ENCODE results near the gene KREMEN1.
"Not testable (repeated sequence)": the region's sequence is repeated elsewhere in the genome, so short reads cannot be mapped to it uniquely, and the experiment has no call there.

Gene KREMEN1

DNA sequence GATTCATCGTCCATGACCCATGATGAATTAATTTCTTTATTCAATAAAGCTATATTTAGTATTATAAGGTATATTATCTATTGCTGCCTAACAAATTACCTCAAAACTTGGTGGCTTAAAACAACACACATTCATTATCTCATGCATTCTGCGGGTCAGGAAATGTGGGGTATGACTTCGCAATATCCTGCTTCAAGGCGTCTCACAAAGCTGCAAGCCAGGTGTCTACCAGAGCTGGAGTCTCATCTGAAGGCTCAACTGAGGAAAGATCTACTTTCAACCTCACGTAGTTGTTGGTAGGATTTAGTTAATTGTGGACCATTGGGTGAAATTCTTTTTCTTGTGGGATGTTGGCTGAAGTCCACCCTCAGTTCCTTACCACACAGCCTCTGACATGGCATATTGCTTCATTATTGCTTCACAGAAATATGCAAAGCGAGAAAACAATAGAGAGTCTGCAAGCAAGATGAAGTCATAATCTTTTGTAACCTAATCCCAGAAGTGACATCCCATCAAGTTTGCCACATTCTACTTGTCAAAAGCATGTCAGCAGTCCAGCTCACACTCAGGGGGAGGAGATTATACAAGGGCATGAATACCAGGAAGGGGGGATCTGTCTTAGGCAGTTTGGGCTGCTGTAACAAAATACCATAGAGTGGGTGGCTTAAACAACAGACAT lies 45.1 kb downstream of the KREMEN1 start:
- TF ChIP-seq, protein P1, sequence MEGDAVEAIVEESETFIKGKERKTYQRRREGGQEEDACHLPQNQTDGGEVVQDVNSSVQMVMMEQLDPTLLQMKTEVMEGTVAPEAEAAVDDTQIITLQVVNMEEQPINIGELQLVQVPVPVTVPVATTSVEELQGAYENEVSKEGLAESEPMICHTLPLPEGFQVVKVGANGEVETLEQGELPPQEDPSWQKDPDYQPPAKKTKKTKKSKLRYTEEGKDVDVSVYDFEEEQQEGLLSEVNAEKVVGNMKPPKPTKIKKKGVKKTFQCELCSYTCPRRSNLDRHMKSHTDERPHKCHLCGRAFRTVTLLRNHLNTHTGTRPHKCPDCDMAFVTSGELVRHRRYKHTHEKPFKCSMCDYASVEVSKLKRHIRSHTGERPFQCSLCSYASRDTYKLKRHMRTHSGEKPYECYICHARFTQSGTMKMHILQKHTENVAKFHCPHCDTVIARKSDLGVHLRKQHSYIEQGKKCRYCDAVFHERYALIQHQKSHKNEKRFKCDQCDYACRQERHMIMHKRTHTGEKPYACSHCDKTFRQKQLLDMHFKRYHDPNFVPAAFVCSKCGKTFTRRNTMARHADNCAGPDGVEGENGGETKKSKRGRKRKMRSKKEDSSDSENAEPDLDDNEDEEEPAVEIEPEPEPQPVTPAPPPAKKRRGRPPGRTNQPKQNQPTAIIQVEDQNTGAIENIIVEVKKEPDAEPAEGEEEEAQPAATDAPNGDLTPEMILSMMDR (IDR thresholded peaks at IDR 0.05; ENCODE audit: low read depth, low read length), result no peak
- no peak for DNase-seq (ENCODE audit: extremely low read depth, low read depth)

DNA sequence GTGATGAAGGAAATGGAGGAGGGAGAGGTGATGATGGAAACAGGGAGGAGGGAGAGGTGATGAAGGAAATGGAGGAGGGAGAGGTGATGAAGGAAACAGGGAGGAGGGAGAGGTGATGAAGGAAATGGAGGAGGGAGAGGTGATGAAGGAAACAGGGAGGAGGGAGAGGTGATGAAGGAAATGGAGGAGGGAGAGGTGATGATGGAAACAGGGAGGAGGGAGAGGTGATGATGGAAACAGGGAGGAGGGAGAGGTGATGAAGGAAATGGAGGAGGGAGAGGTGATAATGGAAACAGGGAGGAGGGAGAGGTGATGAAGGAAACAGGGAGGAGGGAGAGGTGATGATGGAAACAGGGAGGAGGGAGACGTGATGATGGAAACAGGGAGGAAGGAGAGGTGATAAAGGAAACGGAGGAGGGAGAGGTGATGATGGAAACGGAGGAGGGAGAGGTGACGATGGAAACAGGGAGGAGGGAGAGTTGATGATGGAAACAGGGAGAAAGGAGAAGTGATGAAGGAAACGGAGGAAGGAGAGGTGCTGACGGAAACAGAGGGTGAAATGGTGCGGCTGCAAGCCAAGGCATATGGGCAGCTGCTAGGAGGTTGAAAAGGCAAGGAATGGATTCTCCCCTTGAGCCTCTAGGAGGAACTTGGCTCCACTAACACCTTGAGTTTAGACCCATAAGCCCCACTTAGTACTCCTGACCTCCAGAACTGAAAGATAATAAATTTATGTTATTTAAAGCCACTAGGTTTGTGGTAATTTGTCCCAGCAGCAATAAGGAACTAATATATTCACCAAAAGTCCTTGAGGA lies 47.5 kb downstream of the KREMEN1 start:
- DNase-seq (ENCODE audit: extremely low read depth, low read depth), result not testable (repeated sequence)

DNA sequence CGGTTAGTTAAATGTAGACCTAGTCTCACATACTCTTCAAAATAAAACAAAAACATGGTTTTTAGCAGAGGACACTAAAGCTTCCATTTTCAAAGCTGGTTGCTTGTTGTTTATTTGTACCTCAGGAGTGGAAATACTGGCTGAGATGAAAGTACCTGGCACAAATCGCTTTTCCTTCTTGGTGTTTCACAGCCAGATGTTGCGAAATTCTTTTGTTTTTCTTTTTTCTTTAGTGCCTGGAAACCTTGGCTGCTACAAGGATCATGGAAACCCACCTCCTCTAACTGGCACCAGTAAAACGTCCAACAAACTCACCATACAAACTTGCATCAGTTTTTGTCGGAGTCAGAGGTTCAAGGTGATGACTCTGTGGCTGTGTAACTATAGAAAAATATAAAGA lies 48.3 kb downstream of the KREMEN1 start:
- TF ChIP-seq, protein P1 (IDR thresholded peaks at IDR 0.05; ENCODE audit: low read depth, low read length), result no peak
- no peak for DNase-seq (ENCODE audit: extremely low read depth, low read depth)

DNA sequence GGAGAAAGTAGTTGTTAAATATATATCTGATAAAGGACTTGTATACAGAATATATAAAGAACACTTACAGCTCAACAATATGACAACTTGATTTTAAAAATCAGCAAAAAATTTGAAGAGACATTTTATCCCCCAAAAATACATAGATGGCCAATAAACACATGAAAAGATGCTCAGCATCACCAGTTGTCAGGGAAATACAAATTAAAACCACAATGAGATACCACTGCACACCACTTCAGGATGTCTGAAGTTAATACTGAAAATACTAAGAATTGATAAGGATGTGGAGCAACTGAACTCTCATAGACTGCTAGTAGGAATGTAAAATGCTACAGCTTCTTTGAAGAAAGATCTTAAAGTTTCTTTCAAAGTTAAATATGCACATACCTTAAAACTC lies 49.2 kb downstream of the KREMEN1 start:
- TF ChIP-seq, protein P1 (IDR thresholded peaks at IDR 0.05; ENCODE audit: low read depth, low read length), result no peak

DNA sequence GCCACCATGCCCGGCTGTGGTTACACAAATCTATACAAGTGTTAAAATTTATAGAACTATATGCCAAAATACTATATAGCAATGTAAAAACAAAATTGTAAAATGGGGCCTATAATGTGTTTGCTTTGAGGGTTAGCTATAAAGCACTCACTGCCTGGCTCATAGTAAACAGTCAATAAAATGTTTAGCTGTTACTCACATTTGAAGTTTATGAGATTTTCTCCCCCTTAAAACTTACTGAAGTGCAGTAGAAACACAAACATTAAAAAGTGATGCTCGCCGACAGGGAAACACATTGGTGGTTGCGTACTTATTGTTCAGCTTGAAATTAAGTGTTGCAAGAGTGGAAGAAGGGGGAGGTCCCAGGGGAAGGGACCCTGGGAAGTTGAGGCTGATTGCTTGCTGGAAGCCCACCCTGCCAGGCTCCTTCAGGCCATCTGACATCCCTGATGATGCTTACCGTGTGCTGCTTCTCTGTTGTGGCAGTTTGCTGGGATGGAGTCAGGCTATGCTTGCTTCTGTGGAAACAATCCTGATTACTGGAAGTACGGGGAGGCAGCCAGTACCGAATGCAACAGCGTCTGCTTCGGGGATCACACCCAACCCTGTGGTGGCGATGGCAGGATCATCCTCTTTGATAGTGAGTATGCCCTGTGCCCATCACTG lies 52.1 kb downstream of the KREMEN1 start:
- TF ChIP-seq, protein P1 (IDR thresholded peaks at IDR 0.05; ENCODE audit: low read depth, low read length), result no peak
- DNase-seq (ENCODE audit: extremely low read depth, low read depth), result no peak

More for the DNA sequence above, 49.2 kb downstream of the KREMEN1 start:
- no peak for DNase-seq (ENCODE audit: extremely low read depth, low read depth)

DNA sequence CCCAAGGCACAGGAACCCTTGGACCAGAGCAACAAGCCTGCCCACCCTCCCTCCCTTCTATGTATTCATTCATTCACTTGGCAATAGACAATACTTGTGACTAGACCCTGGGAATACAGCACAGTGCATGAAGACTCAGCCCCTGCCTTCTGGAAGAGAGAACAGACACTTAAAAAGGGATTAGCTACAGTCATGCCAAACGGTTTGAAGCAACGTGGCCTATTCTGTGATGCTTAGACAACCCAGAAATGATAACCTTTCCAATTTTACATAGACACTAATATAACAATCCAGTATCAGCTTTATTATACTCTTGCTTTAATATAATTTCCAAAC lies 52.6 kb downstream of the KREMEN1 start:
- TF ChIP-seq, protein P1 (IDR thresholded peaks at IDR 0.05; ENCODE audit: low read depth, low read length), result no peak
- DNase-seq (ENCODE audit: extremely low read depth, low read depth), result no peak

DNA sequence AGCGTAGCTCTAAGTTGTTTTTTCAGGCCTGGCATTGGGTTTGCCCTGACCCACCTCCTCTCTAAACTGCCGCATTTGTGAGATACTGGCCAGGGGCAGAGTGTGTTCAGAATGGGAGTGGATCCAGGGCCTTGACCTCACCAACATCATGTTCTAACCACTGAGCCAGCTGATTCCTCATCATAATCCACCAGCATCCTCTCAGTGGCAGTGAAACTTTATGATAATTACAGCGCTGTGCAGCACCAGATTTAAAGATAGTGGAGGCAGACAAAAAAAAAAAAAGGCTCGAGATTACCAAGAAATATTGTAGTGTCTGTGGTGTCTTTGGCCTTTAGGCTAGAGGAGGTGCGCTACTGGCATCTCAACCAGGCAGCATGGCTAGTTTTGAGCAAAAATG lies 53.0 kb downstream of the KREMEN1 start:
- TF ChIP-seq, protein P1 (IDR thresholded peaks at IDR 0.05; ENCODE audit: low read depth, low read length), result no peak
- DNase-seq (ENCODE audit: extremely low read depth, low read depth), result no peak
